ENCODE measurements around the gene TUNAR.

TUNAR gene

GRCh38 chr14:95939335-95939734 lies 62.7 kb downstream of the TUNAR start:
- no peak overlapping the region for H2AFZ ChIP-seq
- no peaks in the 10 kb centered on the region for H3K27me3 ChIP-seq (ENCODE audit: control insufficient read depth, insufficient read depth, low read length)
- no peaks in the 10 kb centered on the region for H3K36me3 ChIP-seq (ENCODE audit: control insufficient read depth, insufficient read depth, low read length)
- H3K4me2 ChIP-seq (ENCODE audit: low read length), result no peak overlapping the region
- no peak overlapping the region for H3K27ac ChIP-seq
- no peaks in the 10 kb centered on the region for H3K9me3 ChIP-seq (ENCODE audit: control insufficient read depth, low read length)
- H3K79me2 ChIP-seq, result no peaks in the 10 kb centered on the region
- H3K4me1 ChIP-seq, result no peaks in the 10 kb centered on the region
- no peak for TF ChIP-seq CTCF (IDR thresholded peaks at IDR 0.05)
- H3K9ac ChIP-seq, result no peak overlapping the region
- H3K4me3 ChIP-seq (ENCODE audit: low read depth, low read length), result no peak overlapping the region

- Histone ChIP-seq H3K4me2 (ENCODE audit: low read length) (no peak overlapping the region), H3K79me2 (no peaks in the 10 kb centered on the region), H3K9me3 (ENCODE audit: control insufficient read depth, low read length) (no peaks in the 10 kb centered on the region), H3K27ac (no peak overlapping the region), H3K9ac (no peak overlapping the region), H3K27me3 (ENCODE audit: control insufficient read depth, insufficient read depth, low read length) (no peaks in the 10 kb centered on the region), H3K4me1 (no peaks in the 10 kb centered on the region), H3K36me3 (ENCODE audit: control insufficient read depth, insufficient read depth, low read length) (no peaks in the 10 kb centered on the region), H2AFZ (no peak overlapping the region), H3K4me3 (ENCODE audit: low read depth, low read length) (no peak overlapping the region)
- no peak for TF ChIP-seq CTCF (IDR thresholded peaks at IDR 0.05)
Observed at GRCh38 chr14:95941897-95942296, 65.3 kb downstream of the TUNAR start.

- Histone ChIP-seq H3K4me2 (ENCODE audit: low read length) (no peak overlapping the region), H3K27me3 (ENCODE audit: control insufficient read depth, insufficient read depth, low read length) (no peaks in the 10 kb centered on the region), H3K4me3 (ENCODE audit: low read depth, low read length) (no peak overlapping the region), H3K4me1 (no peaks in the 10 kb centered on the region), H3K36me3 (ENCODE audit: control insufficient read depth, insufficient read depth, low read length) (no peaks in the 10 kb centered on the region), H3K9me3 (ENCODE audit: control insufficient read depth, low read length) (no peaks in the 10 kb centered on the region), H3K9ac (no peak overlapping the region), H2AFZ (no peak overlapping the region), H3K79me2 (no peaks in the 10 kb centered on the region), H3K27ac (no peak overlapping the region)
- no peak for TF ChIP-seq CTCF (IDR thresholded peaks at IDR 0.05)
Observed at GRCh38 chr14:95943699-95944098, 67.1 kb downstream of the TUNAR start.

- Histone ChIP-seq H3K4me1 (no peaks in the 10 kb centered on the region), H3K9ac (no peak overlapping the region), H3K4me2 (ENCODE audit: low read length) (no peak overlapping the region), H2AFZ (no peak overlapping the region), H3K27ac (no peak overlapping the region), H3K36me3 (ENCODE audit: control insufficient read depth, insufficient read depth, low read length) (no peaks in the 10 kb centered on the region), H3K9me3 (ENCODE audit: control insufficient read depth, low read length) (no peaks in the 10 kb centered on the region), H3K4me3 (ENCODE audit: low read depth, low read length) (no peak overlapping the region), H3K79me2 (no peaks in the 10 kb centered on the region), H3K27me3 (ENCODE audit: control insufficient read depth, insufficient read depth, low read length) (no peaks in the 10 kb centered on the region)
- no peak for TF ChIP-seq CTCF (IDR thresholded peaks at IDR 0.05)
Observed at GRCh38 chr14:95944462-95944861, 67.8 kb downstream of the TUNAR start.

GRCh38 chr14:95946867-95947266 lies 70.2 kb downstream of the TUNAR start:
- no peaks in the 10 kb centered on the region for H3K4me1 ChIP-seq
- no peaks in the 10 kb centered on the region for H3K9me3 ChIP-seq (ENCODE audit: control insufficient read depth, low read length)
- TF ChIP-seq CTCF (IDR thresholded peaks at IDR 0.05), result no peak
- H3K27ac ChIP-seq, result no peak overlapping the region
- H3K36me3 ChIP-seq (ENCODE audit: control insufficient read depth, insufficient read depth, low read length), result no peaks in the 10 kb centered on the region
- H3K9ac ChIP-seq, result no peak overlapping the region
- no peak overlapping the region for H3K4me2 ChIP-seq (ENCODE audit: low read length)
- H3K27me3 ChIP-seq (ENCODE audit: control insufficient read depth, insufficient read depth, low read length), result no peaks in the 10 kb centered on the region
- no peaks in the 10 kb centered on the region for H3K79me2 ChIP-seq
- no peak overlapping the region for H3K4me3 ChIP-seq (ENCODE audit: low read depth, low read length)
- H2AFZ ChIP-seq, result no peak overlapping the region
